GM21367 (cell line): Measurements from ENCODE around the gene NR1I2.

Source experiments
- ATAC-seq: cut with Tn5 transposase; IDR thresholded peaks from one replicate; pipeline ENCODE4 v1.9.1; 2021; ENCODE audit not compliant: unreplicated experiment

Gene NR1I2

GRCh38 chr3:119778811-119779210, 3.1 kb upstream of the NR1I2 start:
- ATAC-seq = no peak

DNA sequence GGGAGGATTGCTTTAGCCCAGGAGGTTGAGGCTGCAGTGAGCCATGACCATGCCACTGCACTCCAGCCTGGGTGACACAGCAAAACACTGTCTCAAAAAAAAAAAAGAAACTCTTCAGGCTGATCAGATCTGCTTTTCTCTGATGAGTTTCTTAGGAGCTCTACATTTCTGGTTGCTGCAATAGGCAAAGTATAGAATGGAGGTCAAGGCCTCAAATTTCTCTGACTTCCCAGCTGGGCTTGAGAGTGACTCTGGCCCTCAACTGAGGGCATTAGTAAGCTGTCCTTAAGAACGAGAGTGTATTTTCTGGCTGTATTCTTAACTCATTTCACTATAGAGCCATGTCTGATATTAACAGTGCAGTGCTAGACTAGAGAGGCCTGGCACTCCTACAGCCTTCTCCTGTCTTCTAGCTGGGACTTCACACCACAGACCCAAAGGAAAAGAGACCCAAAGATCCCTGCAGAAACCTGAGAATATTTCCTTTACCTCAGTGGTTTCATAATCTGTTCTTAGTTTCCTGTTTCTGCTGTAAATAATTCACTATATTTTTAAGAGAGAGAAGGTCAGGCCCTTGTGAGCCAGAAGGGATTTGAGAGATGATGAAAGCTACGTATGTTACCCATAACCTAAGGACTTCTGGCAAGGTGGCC, 2.0 kb upstream of the NR1I2 start:
- ATAC-seq = peak; percentile 48

GRCh38 chr3:119782460-119782859, 559 bp downstream of the NR1I2 start:
- ATAC-seq = no peak

- ATAC-seq = no peak
Observed at GRCh38 chr3:119783255-119783654, 1.4 kb downstream of the NR1I2 start.

DNA sequence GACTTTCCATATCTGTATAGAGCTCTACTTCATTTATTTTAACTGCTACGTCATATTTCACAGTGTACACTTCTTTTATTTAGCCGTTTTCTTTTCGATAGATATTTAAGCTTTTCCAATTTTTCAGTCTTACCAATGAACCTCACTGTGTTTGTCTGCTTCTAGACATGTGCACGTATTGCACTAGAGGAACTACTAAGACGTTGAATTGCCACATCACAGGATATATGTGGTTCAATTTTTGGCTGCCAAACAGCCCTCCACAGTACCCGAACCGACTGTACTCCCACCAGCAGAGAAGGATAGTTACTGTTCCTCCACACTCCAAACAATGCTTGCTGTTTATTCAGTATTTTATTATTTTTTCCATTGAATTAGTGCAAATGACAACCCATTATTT, 2.0 kb downstream of the NR1I2 start:
- no peak for ATAC-seq

DNA sequence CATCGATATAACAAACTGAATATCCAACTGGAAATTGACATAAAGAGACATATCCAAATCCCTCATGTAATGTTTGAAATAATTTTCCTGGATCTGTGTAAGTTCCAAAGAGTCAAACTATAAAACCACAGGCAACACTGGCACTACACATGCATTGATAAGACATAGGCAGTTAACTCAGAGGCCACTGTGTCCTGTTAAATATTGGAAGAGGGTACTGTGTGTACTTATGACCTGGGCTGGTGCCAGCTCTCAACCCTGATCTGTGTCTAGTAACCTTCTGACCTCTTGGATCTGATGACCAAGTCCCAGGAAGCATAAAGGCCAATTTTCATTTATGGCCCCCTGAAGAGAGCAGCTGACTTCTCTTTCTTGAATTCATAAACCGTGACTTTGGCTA, 4.5 kb downstream of the NR1I2 start:
- no peak for ATAC-seq

GRCh38 chr3:119790369-119790768, 8.5 kb downstream of the NR1I2 start:
- no peak for ATAC-seq

GRCh38 chr3:119792270-119792669, 10.4 kb downstream of the NR1I2 start:
- no peak for ATAC-seq

GRCh38 chr3:119794401-119794800, 12.5 kb downstream of the NR1I2 start:
- ATAC-seq = no peak

DNA sequence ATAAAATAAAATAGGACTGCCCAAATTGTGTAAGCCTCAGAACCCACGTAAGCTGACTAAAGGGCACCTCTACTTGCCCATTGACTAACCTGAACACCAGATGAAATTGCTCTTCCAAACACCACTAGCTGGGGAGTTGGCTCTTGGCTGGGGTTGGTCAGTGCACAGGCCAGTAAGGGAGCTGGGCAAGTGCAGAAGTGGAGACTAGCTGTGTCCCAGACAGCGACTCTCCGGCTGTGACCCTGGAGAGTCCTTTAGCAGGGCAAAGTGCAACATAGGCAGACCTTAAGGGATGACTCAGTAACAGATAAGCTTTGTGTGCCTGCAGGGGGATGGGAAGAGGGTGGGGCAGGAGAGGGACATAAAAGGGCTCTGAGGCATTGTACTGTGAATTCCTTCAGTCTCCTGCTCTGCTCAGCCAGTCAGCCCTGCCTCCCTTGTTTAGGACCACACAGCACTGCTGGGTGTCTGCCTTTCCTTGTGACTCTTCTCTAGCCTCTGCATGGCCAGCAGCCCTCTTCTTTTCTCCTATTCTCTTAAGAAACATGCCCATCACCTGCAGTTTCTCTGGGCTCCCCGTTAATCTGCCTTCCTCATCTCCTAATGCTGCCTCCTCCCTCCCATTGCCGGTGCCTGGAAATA, 13.2 kb downstream of the NR1I2 start:
- ATAC-seq = no peak

GRCh38 chr3:119795849-119796248, 13.9 kb downstream of the NR1I2 start:
- no peak for ATAC-seq

DNA sequence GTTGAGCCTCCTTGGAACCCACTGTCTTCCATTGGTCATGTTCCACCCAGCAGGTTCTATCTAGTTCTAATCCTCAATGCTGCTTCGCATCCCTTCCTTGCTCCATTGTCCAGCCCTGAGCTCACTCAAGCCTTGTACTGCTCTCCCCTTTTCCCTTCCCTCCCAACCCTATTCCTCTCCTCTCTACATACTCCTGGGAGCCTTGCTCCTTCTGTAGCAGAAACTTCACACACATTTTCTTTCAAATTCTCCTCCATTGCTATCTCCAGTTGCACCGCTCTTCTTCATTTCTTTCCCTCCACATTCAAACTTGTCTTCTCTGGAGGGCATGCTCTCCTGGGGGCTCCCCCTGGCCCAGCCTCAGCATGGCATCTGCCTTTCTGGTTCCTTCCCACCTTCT, 14.5 kb downstream of the NR1I2 start:
- no peak for ATAC-seq

GRCh38 chr3:119796785-119797184, 14.9 kb downstream of the NR1I2 start:
- no peak for ATAC-seq

- ATAC-seq = no peak
Observed at GRCh38 chr3:119800844-119801243, 18.9 kb downstream of the NR1I2 start.

DNA sequence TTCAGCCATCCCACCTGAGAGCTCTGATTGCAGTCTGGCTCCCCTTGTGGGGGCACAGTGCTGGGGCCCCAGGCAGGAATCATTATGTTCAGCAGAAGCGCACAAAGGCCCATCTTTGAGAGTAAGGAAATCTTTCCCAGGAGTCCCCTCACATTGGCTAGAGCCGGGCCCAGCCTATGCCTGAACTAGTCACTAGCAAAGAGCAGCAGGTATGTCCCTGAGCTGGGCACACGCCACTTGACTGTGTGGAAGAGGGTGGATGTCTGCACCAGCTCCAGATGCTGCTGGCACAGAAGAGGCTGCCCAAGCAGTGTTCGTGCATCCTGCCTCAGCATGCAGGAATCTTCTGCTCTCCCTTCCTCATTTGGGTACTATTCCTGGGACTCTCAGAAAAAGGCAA, 26.3 kb downstream of the NR1I2 start:
- no peak for ATAC-seq

- no peak for ATAC-seq
Observed at GRCh38 chr3:119808843-119809242, 26.9 kb downstream of the NR1I2 start.

DNA sequence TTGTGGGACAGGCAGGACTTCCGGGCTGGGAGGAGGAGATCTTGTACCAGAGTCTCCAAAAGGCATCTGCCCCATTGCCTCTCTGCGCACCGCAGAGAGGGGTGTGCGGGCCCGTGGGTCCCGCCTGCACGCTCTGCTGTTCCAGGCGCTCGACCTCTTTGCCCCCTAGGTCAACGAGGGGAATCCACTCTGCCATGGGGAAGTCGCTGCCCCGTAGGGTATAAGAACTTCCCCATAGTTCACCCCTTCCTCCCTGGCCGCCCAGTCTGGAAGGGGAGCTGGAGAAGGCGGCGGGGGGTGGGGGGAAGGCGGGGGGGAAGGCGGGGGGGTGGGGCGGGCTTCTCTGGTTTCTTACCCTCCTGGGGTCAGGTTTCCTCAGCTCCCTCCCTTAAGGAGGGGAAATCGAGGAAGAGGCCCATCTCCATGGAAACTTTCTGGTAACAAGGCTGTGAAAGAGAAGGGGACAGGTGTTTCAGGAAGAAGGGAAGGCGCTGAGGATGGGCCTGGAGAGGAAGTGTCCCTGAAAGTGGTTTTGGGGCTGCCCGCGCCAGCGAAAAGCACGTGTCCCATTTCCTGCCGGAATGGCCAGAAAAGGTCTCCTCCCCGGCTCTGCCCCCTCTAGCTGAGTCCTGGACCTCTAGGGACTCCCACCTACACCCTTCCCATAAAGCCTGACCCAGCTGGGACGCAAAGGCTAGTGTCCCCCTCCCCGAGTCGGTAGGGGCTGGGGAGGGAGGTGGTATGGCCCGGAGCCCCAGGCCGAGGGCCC, 27.5 kb downstream of the NR1I2 start:
- peak; percentile 21 for ATAC-seq

GRCh38 chr3:119810018-119810435, 28.1 kb downstream of the NR1I2 start:
- ATAC-seq = peak; percentile 79

DNA sequence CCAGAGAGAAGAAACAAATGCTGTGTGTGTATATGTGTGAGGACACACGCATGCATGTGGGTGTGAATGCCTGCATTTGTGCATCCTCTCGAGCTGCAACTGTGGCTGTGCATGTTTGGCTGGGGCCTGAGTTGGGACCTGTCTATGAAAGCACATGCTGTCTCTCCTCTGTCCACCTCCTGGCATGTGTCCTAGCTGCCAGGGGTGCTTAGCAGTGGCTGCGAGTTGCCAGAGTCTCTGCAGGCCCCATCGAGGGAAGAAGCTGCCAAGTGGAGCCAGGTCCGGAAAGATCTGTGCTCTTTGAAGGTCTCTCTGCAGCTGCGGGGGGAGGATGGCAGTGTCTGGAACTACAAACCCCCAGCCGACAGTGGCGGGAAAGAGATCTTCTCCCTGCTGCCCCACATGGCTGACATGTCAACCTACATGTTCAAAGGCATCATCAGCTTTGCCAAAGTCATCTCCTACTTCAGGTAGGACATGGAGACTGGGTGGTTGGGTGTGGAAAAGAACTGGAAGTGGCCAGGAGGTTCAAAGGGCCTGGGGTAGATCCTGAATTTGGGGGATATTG, 30.7 kb downstream of the NR1I2 start:
- ATAC-seq = no peak

- ATAC-seq = no peak
Observed at GRCh38 chr3:119815716-119816115, 33.8 kb downstream of the NR1I2 start.

DNA sequence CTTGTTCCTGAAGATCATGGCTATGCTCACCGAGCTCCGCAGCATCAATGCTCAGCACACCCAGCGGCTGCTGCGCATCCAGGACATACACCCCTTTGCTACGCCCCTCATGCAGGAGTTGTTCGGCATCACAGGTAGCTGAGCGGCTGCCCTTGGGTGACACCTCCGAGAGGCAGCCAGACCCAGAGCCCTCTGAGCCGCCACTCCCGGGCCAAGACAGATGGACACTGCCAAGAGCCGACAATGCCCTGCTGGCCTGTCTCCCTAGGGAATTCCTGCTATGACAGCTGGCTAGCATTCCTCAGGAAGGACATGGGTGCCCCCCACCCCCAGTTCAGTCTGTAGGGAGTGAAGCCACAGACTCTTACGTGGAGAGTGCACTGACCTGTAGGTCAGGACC, 35.2 kb downstream of the NR1I2 start:
- ATAC-seq = no peak
